Measurements from ENCODE around the gene IP6K1. TPM values are rescaled to one million over a fixed set of nuclear protein-coding genes. Genes with fewer than 3 reads are reported as not detected.

Gene IP6K1
- polyA plus RNA-seq, 1 donor (not counting 4 experiments of a cell fraction or from before 2014, with no cell fraction given), result 24.5 TPM

DNA sequence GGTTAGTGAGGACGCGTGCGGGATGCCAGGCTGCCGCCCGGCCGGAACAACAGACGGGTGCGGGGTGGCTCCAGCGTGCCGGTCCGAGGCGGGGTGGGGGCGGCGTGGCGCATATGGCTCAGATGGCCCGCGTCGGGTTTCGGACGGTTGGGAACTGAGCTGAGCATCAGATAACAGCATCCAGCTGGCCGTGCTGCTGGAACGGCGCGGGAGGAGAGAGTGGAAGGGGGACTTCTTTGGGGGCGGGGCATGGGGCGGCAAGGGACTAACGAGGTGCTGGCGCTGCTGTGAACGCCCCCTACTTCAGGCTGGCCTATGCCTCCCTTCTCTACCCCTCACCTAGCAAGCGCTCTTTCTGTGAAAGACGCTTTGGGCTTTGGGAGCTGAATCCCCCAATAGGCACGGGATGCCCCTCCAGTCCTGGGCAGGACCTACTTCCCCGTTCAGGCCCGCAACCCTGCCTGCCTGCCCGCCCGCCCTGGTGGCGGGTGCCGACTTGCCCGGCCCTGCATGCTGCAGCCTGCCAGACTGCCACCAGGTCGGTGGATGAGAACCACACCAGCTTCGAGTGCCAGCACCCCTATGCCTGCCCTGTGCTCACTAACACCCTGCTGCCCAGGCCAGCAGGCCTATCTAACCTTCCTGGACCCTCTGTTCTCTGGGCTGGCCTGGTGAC lies 17.3 kb upstream of the IP6K1 start:
- H3K9ac ChIP-seq (ENCODE audit: control insufficient read depth, extremely low read depth, insufficient read depth, low read length), result peak overlapping the region; percentile 86
- H3K4me3 ChIP-seq (ENCODE audit: control insufficient read depth in 2 of 3, extremely low read depth in 1 of 3, insufficient read depth in 2 of 3, low read depth in 1 of 3, low read length in 3 of 3), result peak overlapping the region; percentile 80 to 89 (median 84)
- dilution Hi-C loops (cut with MboI; ENCODE audit: extremely low pct_ligation_motif_present, low sequenced_read_pairs), result no loop called here
- peaks cover 47% of the 10 kb centered on the region for H3K4me1 ChIP-seq (ENCODE audit: control insufficient read depth, extremely low read depth, insufficient read depth, low read length)
- peak overlapping the region; percentile 91 for H2AFZ ChIP-seq (ENCODE audit: control insufficient read depth, low read length)
- no peak for TF ChIP-seq EZH2 (IDR thresholded peaks at IDR 0.05; ENCODE audit: low read length)
- TF ChIP-seq, protein P1, sequence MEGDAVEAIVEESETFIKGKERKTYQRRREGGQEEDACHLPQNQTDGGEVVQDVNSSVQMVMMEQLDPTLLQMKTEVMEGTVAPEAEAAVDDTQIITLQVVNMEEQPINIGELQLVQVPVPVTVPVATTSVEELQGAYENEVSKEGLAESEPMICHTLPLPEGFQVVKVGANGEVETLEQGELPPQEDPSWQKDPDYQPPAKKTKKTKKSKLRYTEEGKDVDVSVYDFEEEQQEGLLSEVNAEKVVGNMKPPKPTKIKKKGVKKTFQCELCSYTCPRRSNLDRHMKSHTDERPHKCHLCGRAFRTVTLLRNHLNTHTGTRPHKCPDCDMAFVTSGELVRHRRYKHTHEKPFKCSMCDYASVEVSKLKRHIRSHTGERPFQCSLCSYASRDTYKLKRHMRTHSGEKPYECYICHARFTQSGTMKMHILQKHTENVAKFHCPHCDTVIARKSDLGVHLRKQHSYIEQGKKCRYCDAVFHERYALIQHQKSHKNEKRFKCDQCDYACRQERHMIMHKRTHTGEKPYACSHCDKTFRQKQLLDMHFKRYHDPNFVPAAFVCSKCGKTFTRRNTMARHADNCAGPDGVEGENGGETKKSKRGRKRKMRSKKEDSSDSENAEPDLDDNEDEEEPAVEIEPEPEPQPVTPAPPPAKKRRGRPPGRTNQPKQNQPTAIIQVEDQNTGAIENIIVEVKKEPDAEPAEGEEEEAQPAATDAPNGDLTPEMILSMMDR (optimal IDR thresholded peaks at IDR 0.05 in 1 of 3, IDR thresholded peaks at IDR 0.05 in 1 of 3, conservative IDR thresholded peaks at IDR 0.05 in 1 of 3; ENCODE audit: extremely low read depth in 1 of 3, insufficient read depth in 2 of 3, low read length in 3 of 3), result no peak
- H3K9me1 ChIP-seq (ENCODE audit: control insufficient read depth, extremely low read depth, insufficient read depth, low read length), result peaks cover 6% of the 10 kb centered on the region
- no peaks in the 10 kb centered on the region for H3K27me3 ChIP-seq (ENCODE audit: control insufficient read depth, extremely low read depth, insufficient read depth, low read length)
- H3K79me2 ChIP-seq (ENCODE audit: control insufficient read depth, insufficient read depth, low read length), result peaks cover 12% of the 10 kb centered on the region
- peak overlapping the region; percentile 98 for H3K4me2 ChIP-seq (ENCODE audit: control insufficient read depth, extremely low read depth, insufficient read depth, low read depth, low read length)
- H3K36me3 ChIP-seq (ENCODE audit: control insufficient read depth in 2 of 2, extremely low read depth in 1 of 2, insufficient read depth in 2 of 2, low read length in 2 of 2), result peaks cover 0 to 14% of the 10 kb centered on the region in 2 experiments
- FAIRE-seq (peak; percentile 85), DNase-seq (ENCODE audit: low read depth, low spot score) (peak; percentile 69)
- peaks cover 7% of the 10 kb centered on the region for H4K20me1 ChIP-seq (ENCODE audit: control insufficient read depth, extremely low read depth, insufficient read depth, low read length)
- peak overlapping the region; percentile 69 for H3K27ac ChIP-seq (ENCODE audit: control insufficient read depth, insufficient read depth, low read length)
- H3K9me3 ChIP-seq (ENCODE audit: control insufficient read depth, low read depth, low read length), result no peaks in the 10 kb centered on the region

DNA sequence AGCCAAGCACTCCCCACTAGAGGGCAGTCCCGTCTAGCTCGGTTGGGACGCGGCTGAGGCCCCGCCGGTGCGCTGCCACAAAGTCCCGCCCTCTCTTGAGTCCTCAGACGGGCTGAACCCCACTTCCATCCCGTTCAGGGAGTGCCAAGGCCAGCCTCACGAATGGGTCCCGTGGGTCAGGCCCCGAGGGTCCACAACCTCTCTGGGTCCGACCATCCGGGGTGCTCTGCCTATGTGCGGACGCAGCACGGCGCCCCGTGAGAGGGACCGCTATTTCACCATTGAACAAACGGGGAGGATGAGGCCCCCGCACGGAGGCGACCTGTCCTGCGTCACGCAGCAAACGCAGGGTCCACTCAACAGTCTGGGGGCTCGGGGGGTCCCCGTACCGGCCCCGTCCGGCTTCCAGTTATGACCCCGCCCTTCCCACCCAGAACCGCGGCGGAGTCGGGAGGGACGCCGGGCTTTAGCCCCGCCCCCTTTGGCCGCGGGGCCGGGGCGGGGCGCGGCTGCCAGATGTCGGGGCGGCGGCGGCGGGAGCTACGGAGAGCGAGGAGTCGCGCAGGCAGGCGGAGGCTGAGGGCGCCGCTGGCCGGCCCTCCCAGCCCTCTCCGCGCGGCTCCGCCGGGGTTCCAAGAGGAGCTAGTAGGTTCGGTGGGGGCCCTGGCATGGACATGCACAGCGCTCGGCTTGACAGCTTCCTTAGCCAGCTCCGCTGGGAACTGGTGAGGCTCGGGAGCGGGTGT lies 16.6 kb upstream of the IP6K1 start, which contains the start of gene INKA1:
Gene INKA1 (plus strand): TSS at position 543 of the 746 bp plus-strand sequence. CDS start 132 bp downstream, at position 675.
- H3K4me1 ChIP-seq (ENCODE audit: control insufficient read depth, extremely low read depth, insufficient read depth, low read length), result peaks cover 43% of the 10 kb centered on the region
- no peaks in the 10 kb centered on the region for H3K9me3 ChIP-seq (ENCODE audit: control insufficient read depth, low read depth, low read length)
- FAIRE-seq, result peak; percentile 55
- H3K27ac ChIP-seq (ENCODE audit: control insufficient read depth, insufficient read depth, low read length), result peak within 1 kb of the TSS; percentile 69
- peaks cover 7% of the 10 kb centered on the region for H4K20me1 ChIP-seq (ENCODE audit: control insufficient read depth, extremely low read depth, insufficient read depth, low read length)
- H3K9ac ChIP-seq (ENCODE audit: control insufficient read depth, extremely low read depth, insufficient read depth, low read length), result peak within 1 kb of the TSS; percentile 86
- H2AFZ ChIP-seq (ENCODE audit: control insufficient read depth, low read length), result peak within 1 kb of the TSS; percentile 91
- H3K4me3 ChIP-seq (ENCODE audit: control insufficient read depth in 2 of 3, extremely low read depth in 1 of 3, insufficient read depth in 2 of 3, low read depth in 1 of 3, low read length in 3 of 3), result peak within 1 kb of the TSS; percentile 80 to 89 (median 84)
- peak within 1 kb of the TSS; percentile 98 for H3K4me2 ChIP-seq (ENCODE audit: control insufficient read depth, extremely low read depth, insufficient read depth, low read depth, low read length)
- DNase-seq (ENCODE audit: low read depth, low spot score), result no peak
- no peak for TF ChIP-seq EZH2 (IDR thresholded peaks at IDR 0.05; ENCODE audit: low read length)
- TF ChIP-seq, protein P1 (optimal IDR thresholded peaks at IDR 0.05 in 1 of 3, IDR thresholded peaks at IDR 0.05 in 1 of 3, conservative IDR thresholded peaks at IDR 0.05 in 1 of 3; ENCODE audit: extremely low read depth in 1 of 3, insufficient read depth in 2 of 3, low read length in 3 of 3), result peak in 2 of 3 experiments; percentile 86 to 96
- peaks cover 12% of the 10 kb centered on the region for H3K79me2 ChIP-seq (ENCODE audit: control insufficient read depth, insufficient read depth, low read length)
- dilution Hi-C loops (cut with MboI; ENCODE audit: extremely low pct_ligation_motif_present, low sequenced_read_pairs), result no loop called here
- H3K36me3 ChIP-seq (ENCODE audit: control insufficient read depth in 2 of 2, extremely low read depth in 1 of 2, insufficient read depth in 2 of 2, low read length in 2 of 2), result peaks cover 0 to 9% of the 10 kb centered on the region in 2 experiments
- H3K27me3 ChIP-seq (ENCODE audit: control insufficient read depth, extremely low read depth, insufficient read depth, low read length), result no peaks in the 10 kb centered on the region
- H3K9me1 ChIP-seq (ENCODE audit: control insufficient read depth, extremely low read depth, insufficient read depth, low read length), result peaks cover 5% of the 10 kb centered on the region
